Kidney epithelial cell (primary cell): Measurements from ENCODE around the gene HOXC9. TPM values are rescaled to one million over a fixed set of nuclear protein-coding genes. Genes with fewer than 3 reads are reported as not detected.

Source experiments
- DNase-seq: peaks from one replicate; pipeline ENCODE4 v3.0.0-alpha.2; 2010; ENCODE audit warnings: low read depth
- H3K27me3 ChIP-seq: 2 replicates; pipeline ENCODE4 v1.6.0; 2011; ENCODE audit warnings: low read length; ENCODE audit not compliant: control insufficient read depth, insufficient read depth
- H3K36me3 ChIP-seq: 2 replicates; pipeline ENCODE4 v1.5.1; 2011; ENCODE audit warnings: low read length; ENCODE audit not compliant: control insufficient read depth, insufficient read depth
- H3K4me3 ChIP-seq: 2 replicates; pipeline ENCODE4 v1.5.1; 2011; ENCODE audit warnings: low read depth, mild to moderate bottlenecking, control low read depth, low read length
- CTCF ChIP-seq: IDR thresholded peaks from 2 replicates; pipeline ENCODE4 v1.5.1; 2011; ENCODE audit warnings: mild to moderate bottlenecking, moderate library complexity, low read length, control low read depth, inconsistent platforms; ENCODE audit not compliant: insufficient read depth, poor library complexity, severe bottlenecking
- total RNA-seq: library from RNA; depleted of rRNA; stranded (reverse); fragments of >200 nt; gene quantifications from 2 replicates; pipeline ENCODE4 v1.2.3, GENCODE V29; 2015

The HOXC9 gene
- total RNA-seq, 1 donor from 2014 or later, result 12.3 TPM

- peaks cover 38% of the 10 kb centered on the region for H3K27me3 ChIP-seq
- no peaks in the 10 kb centered on the region for H3K36me3 ChIP-seq
- DNase-seq, result no peak
- TF ChIP-seq CTCF, result no peak
- no peak overlapping the region for H3K4me3 ChIP-seq
These were observed 23.0 kb upstream of the HOXC9 start for GRCh38 chr12:53976823-53977595.

- TF ChIP-seq CTCF, result no peak
- Histone ChIP-seq H3K27me3 (peaks cover 34% of the 10 kb centered on the region), H3K36me3 (no peaks in the 10 kb centered on the region), H3K4me3 (no peak overlapping the region)
- no peak for DNase-seq
These were observed 22.1 kb upstream of the HOXC9 start for GRCh38 chr12:53977596-53978445.

GRCh38 chr12:53978477-53979356, 21.2 kb upstream of the HOXC9 start:
- Histone ChIP-seq H3K4me3 (no peak overlapping the region), H3K27me3 (peaks cover 31% of the 10 kb centered on the region)

GRCh38 chr12:53980104-53980801, 19.7 kb upstream of the HOXC9 start:
- DNase-seq, result no peak
- H3K36me3 ChIP-seq, result no peaks in the 10 kb centered on the region
- no peak overlapping the region for H3K4me3 ChIP-seq
- H3K27me3 ChIP-seq, result peaks cover 28% of the 10 kb centered on the region
- TF ChIP-seq CTCF, result no peak

More at GRCh38 chr12:53978477-53979356, 21.2 kb upstream of the HOXC9 start:
- H3K36me3 ChIP-seq, result no peaks in the 10 kb centered on the region
- DNase-seq, result no peak
- no peak for TF ChIP-seq CTCF

GRCh38 chr12:53980802-53981496, 19.0 kb upstream of the HOXC9 start:
- no peak for TF ChIP-seq CTCF
- no peak overlapping the region for H3K4me3 ChIP-seq
- no peaks in the 10 kb centered on the region for H3K36me3 ChIP-seq
- H3K27me3 ChIP-seq, result peaks cover 31% of the 10 kb centered on the region
- no peak for DNase-seq
